H9 (cell line): ENCODE measurements around the gene KCNE1. TPM values are rescaled to one million over a fixed set of nuclear protein-coding genes. Genes with fewer than 3 reads are reported as not detected.

Source experiments
- DNase-seq: peaks from one replicate; pipeline ENCODE4 v3.0.0-alpha.2; 2017
- H2AFZ ChIP-seq: one replicate; pipeline ENCODE4 v1.6.1; 2013; ENCODE audit warnings: mild to moderate bottlenecking, low read length, control low read depth, moderate library complexity
- H2AK5ac ChIP-seq: 2 replicates; pipeline ENCODE4 v1.6.1; 2013; ENCODE audit warnings: low read length, control low read depth, mixed read lengths; ENCODE audit not compliant: insufficient read length
- H2BK120ac ChIP-seq: one replicate; pipeline ENCODE4 v1.6.1; 2013; ENCODE audit warnings: low read depth, mild to moderate bottlenecking, low read length, control low read depth, inconsistent platforms; ENCODE audit not compliant: poor library complexity, severe bottlenecking
- H2BK12ac ChIP-seq: 2 replicates; pipeline ENCODE4 v1.6.1; 2013; ENCODE audit warnings: low read length, control low read depth, mixed read lengths, low read depth; ENCODE audit not compliant: insufficient read length
- H2BK15ac ChIP-seq: 2 replicates; pipeline ENCODE4 v1.6.1; 2013; ENCODE audit warnings: low read depth, low read length, control low read depth
- H2BK20ac ChIP-seq: one replicate; pipeline ENCODE4 v1.6.1; 2013; ENCODE audit warnings: low read depth, mild to moderate bottlenecking, low read length, control low read depth, inconsistent platforms; ENCODE audit not compliant: poor library complexity, severe bottlenecking
- H2BK5ac ChIP-seq: 2 replicates; pipeline ENCODE4 v1.6.1; 2013; ENCODE audit warnings: low read length, control low read depth, mixed read lengths; ENCODE audit not compliant: insufficient read length
- H3K14ac ChIP-seq: 2 replicates; pipeline ENCODE4 v1.6.1; 2013; ENCODE audit warnings: low read length, control low read depth; ENCODE audit not compliant: insufficient read depth
- H3K18ac ChIP-seq: 2 replicates; pipeline ENCODE4 v1.6.1; 2013; ENCODE audit warnings: low read depth, mild to moderate bottlenecking, mixed read lengths, low read length, control low read depth; ENCODE audit not compliant: insufficient read length
- H3K23ac ChIP-seq: 2 replicates; pipeline ENCODE4 v1.6.1; 2013; ENCODE audit warnings: low read length, control low read depth, mixed read lengths, low read depth; ENCODE audit not compliant: insufficient read length
- H3K23me2 ChIP-seq: 2 replicates; pipeline ENCODE4 v1.6.1; 2013; ENCODE audit warnings: low read depth, mild to moderate bottlenecking, mixed read lengths, low read length, control low read depth; ENCODE audit not compliant: insufficient read length, poor library complexity, severe bottlenecking
- H3K27ac ChIP-seq: 2 replicates; pipeline ENCODE4 v1.5.1; 2013; ENCODE audit warnings: low read length, control low read depth, mixed read lengths, low read depth; ENCODE audit not compliant: insufficient read length
- H3K27me3 ChIP-seq: 2 replicates; pipeline ENCODE4 v1.6.1; 2013; ENCODE audit warnings: low read length, control low read depth, inconsistent platforms; ENCODE audit not compliant: insufficient read depth
- H3K4ac ChIP-seq: 2 replicates; pipeline ENCODE4 v1.6.1; 2013; ENCODE audit warnings: low read depth, mild to moderate bottlenecking, control low read depth, inconsistent platforms, low read length, moderate library complexity
- H3K4me1 ChIP-seq: 2 replicates; pipeline ENCODE4 v1.6.1; 2013; ENCODE audit warnings: low read length, control low read depth, inconsistent platforms; ENCODE audit not compliant: insufficient read depth
- H3K4me2 ChIP-seq: 2 replicates; pipeline ENCODE4 v1.6.1; 2013; ENCODE audit warnings: low read length, control low read depth, mixed read lengths; ENCODE audit not compliant: insufficient read length, insufficient read depth
- H3K56ac ChIP-seq: 2 replicates; pipeline ENCODE4 v1.6.1; 2013; ENCODE audit warnings: low read depth, mild to moderate bottlenecking, mixed read lengths, low read length, control low read depth; ENCODE audit not compliant: insufficient read length
- H3K79me1 ChIP-seq: 2 replicates; pipeline ENCODE4 v1.6.1; 2013; ENCODE audit warnings: low read depth, mild to moderate bottlenecking, moderate library complexity, low read length, control low read depth, inconsistent platforms; ENCODE audit not compliant: insufficient read depth, poor library complexity, severe bottlenecking
- H3K79me2 ChIP-seq: 2 replicates; pipeline ENCODE4 v1.6.1; 2013; ENCODE audit warnings: low read length, control low read depth, inconsistent platforms; ENCODE audit not compliant: insufficient read depth
- H3K9ac ChIP-seq: 2 replicates; pipeline ENCODE4 v1.6.1; 2013; ENCODE audit warnings: low read length, control low read depth, mixed read lengths; ENCODE audit not compliant: insufficient read length; ENCODE audit errors: extremely low read depth
- H3K9me3 ChIP-seq: one replicate; pipeline ENCODE4 v1.6.1; 2013; ENCODE audit warnings: low read depth, low read length, inconsistent platforms; ENCODE audit not compliant: control insufficient read depth
- H3T11ph ChIP-seq: one replicate; pipeline ENCODE4 v1.6.1; 2013; ENCODE audit warnings: mild to moderate bottlenecking, low read length, control low read depth, inconsistent platforms
- H4K20me1 ChIP-seq: one replicate; pipeline ENCODE4 v1.6.1; 2013; ENCODE audit not compliant: control insufficient read depth, insufficient read length, insufficient read depth
- H4K5ac ChIP-seq: 2 replicates; pipeline ENCODE4 v1.6.1; 2013; ENCODE audit warnings: low read depth, mild to moderate bottlenecking, mixed read lengths, low read length, control low read depth; ENCODE audit not compliant: insufficient read length
- H4K8ac ChIP-seq: replicated peaks from 2 replicates; pipeline ENCODE4 v1.6.1; 2013; ENCODE audit warnings: low read length, control low read depth, mixed read lengths, low read depth; ENCODE audit not compliant: insufficient read length
- H4K91ac ChIP-seq: 2 replicates; pipeline ENCODE4 v1.6.1; 2013; ENCODE audit warnings: low read depth, mild to moderate bottlenecking, moderate library complexity, mixed read lengths, low read length, control low read depth; ENCODE audit not compliant: insufficient read length
- H3K27ac Mint-ChIP-seq, 3 experiments: 2 replicates in 2 of 3; 3 replicates in 1 of 3; pipeline ENCODE4 v1.8.0; 2020 to 2021; ENCODE audit warnings: mixed read lengths in 3 of 3, mild to moderate bottlenecking in 1 of 3, moderate library complexity in 1 of 3
- H3K27me3 Mint-ChIP-seq: 2 replicates; pipeline ENCODE4 v1.8.0; 2021; ENCODE audit warnings: low read depth, mild to moderate bottlenecking, moderate library complexity, mixed read lengths
- H3K36me3 Mint-ChIP-seq, 3 experiments: 2 replicates in 2 of 3; 3 replicates in 1 of 3; pipeline ENCODE4 v1.8.0; 2020 to 2021; ENCODE audit warnings: low read depth in 3 of 3, mixed read lengths in 3 of 3; ENCODE audit not compliant: insufficient read depth in 1 of 3
- H3K4me1 Mint-ChIP-seq, 2 experiments: 2 replicates each; pipeline ENCODE4 v1.8.0; 2020; ENCODE audit warnings: mixed read lengths in 2 of 2
- H3K4me3 Mint-ChIP-seq, 2 experiments: 2 replicates in 1 of 2; 3 replicates in 1 of 2; pipeline ENCODE4 v1.8.0; 2020 to 2021; ENCODE audit warnings: mild to moderate bottlenecking in 2 of 2, mixed read lengths in 2 of 2, moderate library complexity in 1 of 2
- H3K9me3 Mint-ChIP-seq, 2 experiments: 2 replicates in 1 of 2; 3 replicates in 1 of 2; pipeline ENCODE4 v1.8.0; 2020; ENCODE audit warnings: mild to moderate bottlenecking in 2 of 2, mixed read lengths in 2 of 2, moderate library complexity in 1 of 2
- WGBS: extraction: QIAGEN DNeasy Blood & Tissue Kit; methylation state at CpG from one replicate; pipeline ENCODE4 v1.1.7; 2013; ENCODE audit warnings: missing lambda C conversion rate, low lambda C conversion rate, mixed read lengths; ENCODE audit not compliant: insufficient read length; ENCODE audit errors: extremely low coverage; 5-methylcytosine and 5-hydroxymethylcytosine counted together
- total RNA-seq: library from RNA; stranded (reverse); gene quantifications from 2 replicates; pipeline ENCODE4 v1.2.1, GENCODE V29; 2021
- TF ChIP-seq, protein P1 (sequence below): fragments of 200-600 bp; sonication (generic); conservative IDR thresholded peaks from 3 replicates; pipeline ENCODE4 v1.8.0; 2021; ENCODE audit warnings: antibody characterized with exemption, mild to moderate bottlenecking

The KCNE1 gene
- total RNA-seq, 1 experiment from 2014 or later: 0.28 TPM

GRCh38 chr21:34545079-34545884, 33.3 kb upstream of the KCNE1 start:
- H3K14ac ChIP-seq: no peak overlapping the region; the same call in 1 of the 2 replicates
- no peak overlapping the region for H2BK5ac ChIP-seq
- H3K4me1 ChIP-seq: peaks cover 4% of the 10 kb centered on the region; the same call in 1 of the 2 replicates
- H2AFZ ChIP-seq: no peak overlapping the region
- H3K4me3 Mint-ChIP-seq: peak overlapping the region in 1 of 2 experiments; percentile 18; a peak in 1 of 5 replicates
- no peaks in the 10 kb centered on the region for H3K23me2 ChIP-seq
- no peak overlapping the region for H3K56ac ChIP-seq
- H3K36me3 Mint-ChIP-seq: peaks cover 0 to 4% (median 1%) of the 10 kb centered on the region in 3 experiments; a peak in 1 of 7 replicates
- no peaks in the 10 kb centered on the region for H3K27me3 ChIP-seq
- no peak overlapping the region for H3K9ac ChIP-seq
- TF ChIP-seq, protein P1, sequence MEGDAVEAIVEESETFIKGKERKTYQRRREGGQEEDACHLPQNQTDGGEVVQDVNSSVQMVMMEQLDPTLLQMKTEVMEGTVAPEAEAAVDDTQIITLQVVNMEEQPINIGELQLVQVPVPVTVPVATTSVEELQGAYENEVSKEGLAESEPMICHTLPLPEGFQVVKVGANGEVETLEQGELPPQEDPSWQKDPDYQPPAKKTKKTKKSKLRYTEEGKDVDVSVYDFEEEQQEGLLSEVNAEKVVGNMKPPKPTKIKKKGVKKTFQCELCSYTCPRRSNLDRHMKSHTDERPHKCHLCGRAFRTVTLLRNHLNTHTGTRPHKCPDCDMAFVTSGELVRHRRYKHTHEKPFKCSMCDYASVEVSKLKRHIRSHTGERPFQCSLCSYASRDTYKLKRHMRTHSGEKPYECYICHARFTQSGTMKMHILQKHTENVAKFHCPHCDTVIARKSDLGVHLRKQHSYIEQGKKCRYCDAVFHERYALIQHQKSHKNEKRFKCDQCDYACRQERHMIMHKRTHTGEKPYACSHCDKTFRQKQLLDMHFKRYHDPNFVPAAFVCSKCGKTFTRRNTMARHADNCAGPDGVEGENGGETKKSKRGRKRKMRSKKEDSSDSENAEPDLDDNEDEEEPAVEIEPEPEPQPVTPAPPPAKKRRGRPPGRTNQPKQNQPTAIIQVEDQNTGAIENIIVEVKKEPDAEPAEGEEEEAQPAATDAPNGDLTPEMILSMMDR: no peak
- no peak overlapping the region for H3K4ac ChIP-seq
- no peaks in the 10 kb centered on the region for H3K79me2 ChIP-seq
- H3K18ac ChIP-seq: no peak overlapping the region
- peaks cover 9% of the 10 kb centered on the region in 2 experiments for H3K9me3 Mint-ChIP-seq
- no peak overlapping the region for H2BK20ac ChIP-seq
- no peak overlapping the region for H2BK12ac ChIP-seq
- no peak overlapping the region for H2BK120ac ChIP-seq
- no peak overlapping the region for H4K8ac ChIP-seq
- no peak overlapping the region for H3K23ac ChIP-seq
- peaks cover 15 to 17% of the 10 kb centered on the region in 2 experiments for H3K4me1 Mint-ChIP-seq
- no peaks in the 10 kb centered on the region for H4K20me1 ChIP-seq
- no peak overlapping the region for H3K4me2 ChIP-seq
- H2BK15ac ChIP-seq: no peak overlapping the region
- no peak overlapping the region for H4K5ac ChIP-seq
- no peak for DNase-seq
- H3K27me3 Mint-ChIP-seq: peaks cover 7% of the 10 kb centered on the region
- H2AK5ac ChIP-seq: no peak overlapping the region
- H3K27ac ChIP-seq: no peak overlapping the region
- no peak overlapping the region for H4K91ac ChIP-seq
- no peak overlapping the region for H3K27ac Mint-ChIP-seq
- no peak overlapping the region for H3T11ph ChIP-seq
- WGBS: no CpG with 5 or more reads among the region's 10 CpGs
- H3K79me1 ChIP-seq: no peaks in the 10 kb centered on the region
- no peaks in the 10 kb centered on the region for H3K9me3 ChIP-seq
